ENCODE results near the gene SLX4IP.
A peak's percentile ranks its signal among the peaks of the same experiment; 100 is the strongest.

SLX4IP gene

DNA sequence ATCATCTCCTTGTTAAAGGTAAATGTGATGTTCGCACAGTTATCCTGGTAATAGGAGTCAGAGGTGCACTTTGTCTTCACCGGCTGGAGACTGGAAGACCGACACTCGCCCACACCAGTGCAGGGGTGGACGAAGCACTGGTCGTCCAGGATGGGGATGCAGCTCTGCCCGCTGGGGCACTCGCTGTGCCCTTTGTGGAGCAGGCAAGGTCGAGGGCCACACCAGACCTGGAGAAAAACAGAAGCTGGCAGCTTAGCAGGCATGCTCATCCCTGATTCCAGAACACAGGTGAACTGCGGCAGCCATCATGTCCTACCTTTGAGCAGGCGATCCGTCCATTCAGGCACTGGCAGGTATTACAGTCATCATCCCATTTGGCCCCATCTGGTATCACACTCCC, 206.4 kb downstream of the SLX4IP start:
- TF ChIP-seq CTCF (IDR thresholded peaks at IDR 0.05; ENCODE audit: low read depth, low read length): no peak
- TF ChIP-seq, protein P1, sequence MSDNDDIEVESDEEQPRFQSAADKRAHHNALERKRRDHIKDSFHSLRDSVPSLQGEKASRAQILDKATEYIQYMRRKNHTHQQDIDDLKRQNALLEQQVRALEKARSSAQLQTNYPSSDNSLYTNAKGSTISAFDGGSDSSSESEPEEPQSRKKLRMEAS (IDR thresholded peaks at IDR 0.05; ENCODE audit: low read depth, low read length): no peak
- no peak for TF ChIP-seq MYC (IDR thresholded peaks at IDR 0.05; ENCODE audit: low read depth, low read length)
- no peak for TF ChIP-seq POLR2A (IDR thresholded peaks at IDR 0.05; ENCODE audit: extremely low read depth, insufficient read length)
- H3K4me3 ChIP-seq (ENCODE audit: low read depth, low read length): no peak overlapping the region
- no peak for DNase-seq (ENCODE audit: low read depth)

GRCh38 chr20:10641893-10642292, 206.8 kb downstream of the SLX4IP start:
- TF ChIP-seq CTCF (IDR thresholded peaks at IDR 0.05; ENCODE audit: low read depth, low read length) (no peak), POLR2A (IDR thresholded peaks at IDR 0.05; ENCODE audit: extremely low read depth, insufficient read length) (no peak), MYC (IDR thresholded peaks at IDR 0.05; ENCODE audit: low read depth, low read length) (no peak)
- TF ChIP-seq, protein P1 (IDR thresholded peaks at IDR 0.05; ENCODE audit: low read depth, low read length): no peak
- DNase-seq (ENCODE audit: low read depth): no peak
- H3K4me3 ChIP-seq (ENCODE audit: low read depth, low read length): no peak overlapping the region

- no peak overlapping the region for H3K4me3 ChIP-seq (ENCODE audit: low read depth, low read length)
- DNase-seq (ENCODE audit: low read depth): peak; percentile 54
- TF ChIP-seq MYC (IDR thresholded peaks at IDR 0.05; ENCODE audit: low read depth, low read length): no peak
- TF ChIP-seq, protein P1 (IDR thresholded peaks at IDR 0.05; ENCODE audit: low read depth, low read length): no peak
- no peak for TF ChIP-seq CTCF (IDR thresholded peaks at IDR 0.05; ENCODE audit: low read depth, low read length)
- no peak for TF ChIP-seq POLR2A (IDR thresholded peaks at IDR 0.05; ENCODE audit: extremely low read depth, insufficient read length)
Measured at GRCh38 chr20:10642856-10643559, 207.9 kb downstream of the SLX4IP start.

- no peak overlapping the region for H3K4me3 ChIP-seq (ENCODE audit: low read depth, low read length)
- no peak for DNase-seq (ENCODE audit: low read depth)
- TF ChIP-seq MYC (IDR thresholded peaks at IDR 0.05; ENCODE audit: low read depth, low read length) (no peak), POLR2A (IDR thresholded peaks at IDR 0.05; ENCODE audit: extremely low read depth, insufficient read length) (no peak), CTCF (IDR thresholded peaks at IDR 0.05; ENCODE audit: low read depth, low read length) (no peak)
- TF ChIP-seq, protein P1 (IDR thresholded peaks at IDR 0.05; ENCODE audit: low read depth, low read length): no peak
Measured at GRCh38 chr20:10643560-10643873, 208.4 kb downstream of the SLX4IP start.

DNA sequence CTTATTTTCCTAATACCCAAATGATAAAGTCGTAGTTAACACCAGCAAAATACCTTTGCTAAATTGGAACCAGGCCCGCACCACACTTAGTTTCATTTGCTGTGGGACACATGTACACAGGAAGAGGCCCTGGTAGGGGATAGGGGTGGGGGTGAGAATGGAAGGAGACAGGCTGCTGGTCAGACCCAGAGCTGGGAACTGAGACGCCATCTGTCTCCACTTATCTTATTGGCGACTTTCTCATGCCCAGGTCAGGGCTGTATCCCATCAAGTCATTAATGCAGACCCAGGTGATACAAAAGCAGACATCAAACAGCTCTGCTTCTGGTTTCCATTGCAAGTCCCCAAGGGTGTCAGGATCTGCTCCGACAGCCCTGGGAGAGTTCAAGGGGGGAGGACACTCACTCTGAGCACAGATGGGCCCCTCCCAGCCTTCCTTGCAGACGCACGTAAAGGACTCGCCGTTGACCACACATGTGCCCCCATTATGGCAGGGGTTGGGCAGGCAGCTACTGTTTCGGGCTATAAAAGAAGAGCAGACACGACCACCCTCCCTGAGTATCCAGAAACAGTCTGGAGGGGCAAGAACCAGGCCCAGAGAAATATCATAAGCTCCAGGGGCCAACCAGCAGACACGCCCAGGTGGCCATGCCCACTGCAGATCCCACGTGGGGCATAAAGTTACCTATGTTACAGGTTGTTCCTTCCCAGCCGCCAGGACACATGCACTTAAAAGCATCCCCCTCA, 209.5 kb downstream of the SLX4IP start:
- no peak for TF ChIP-seq MYC (IDR thresholded peaks at IDR 0.05; ENCODE audit: low read depth, low read length)
- TF ChIP-seq, protein P1 (IDR thresholded peaks at IDR 0.05; ENCODE audit: low read depth, low read length): no peak
- no peak for TF ChIP-seq POLR2A (IDR thresholded peaks at IDR 0.05; ENCODE audit: extremely low read depth, insufficient read length)
- TF ChIP-seq CTCF (IDR thresholded peaks at IDR 0.05; ENCODE audit: low read depth, low read length): no peak
- no peak overlapping the region for H3K4me3 ChIP-seq (ENCODE audit: low read depth, low read length)
- DNase-seq (ENCODE audit: low read depth): no peak
